GM21528 (cell line): ENCODE measurements around the gene ANO8.
"Not testable (repeated sequence)": the region's sequence is repeated elsewhere in the genome, so short reads cannot be mapped to it uniquely, and the experiment has no call there.

Source experiments
- ATAC-seq: cut with Tn5 transposase; IDR thresholded peaks from one replicate; pipeline ENCODE4 v1.9.1; 2021; ENCODE audit warnings: mild to moderate bottlenecking, moderate library complexity; ENCODE audit not compliant: unreplicated experiment, low FRiP score

The ANO8 gene

DNA sequence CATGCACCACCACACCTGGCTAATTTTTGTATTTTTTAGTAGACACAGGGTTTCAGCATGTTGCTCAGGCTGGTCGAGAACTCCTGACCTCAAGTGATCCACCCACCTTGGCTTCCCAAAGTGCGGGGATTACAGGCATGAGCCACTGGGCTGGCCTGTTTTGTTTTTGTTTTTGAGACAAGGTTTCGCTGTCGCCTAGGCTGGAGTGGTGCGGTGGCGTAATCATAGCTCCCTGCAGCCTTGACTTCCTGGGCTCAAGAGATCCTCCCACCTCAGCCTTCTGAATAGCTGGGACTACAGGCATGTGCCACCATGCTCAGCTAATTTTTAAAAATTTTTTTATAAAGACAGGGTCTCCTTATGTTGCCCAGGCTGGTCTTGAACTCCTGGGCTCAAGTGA, 39.1 kb downstream of the ANO8 start:
- ATAC-seq = not testable (repeated sequence)

DNA sequence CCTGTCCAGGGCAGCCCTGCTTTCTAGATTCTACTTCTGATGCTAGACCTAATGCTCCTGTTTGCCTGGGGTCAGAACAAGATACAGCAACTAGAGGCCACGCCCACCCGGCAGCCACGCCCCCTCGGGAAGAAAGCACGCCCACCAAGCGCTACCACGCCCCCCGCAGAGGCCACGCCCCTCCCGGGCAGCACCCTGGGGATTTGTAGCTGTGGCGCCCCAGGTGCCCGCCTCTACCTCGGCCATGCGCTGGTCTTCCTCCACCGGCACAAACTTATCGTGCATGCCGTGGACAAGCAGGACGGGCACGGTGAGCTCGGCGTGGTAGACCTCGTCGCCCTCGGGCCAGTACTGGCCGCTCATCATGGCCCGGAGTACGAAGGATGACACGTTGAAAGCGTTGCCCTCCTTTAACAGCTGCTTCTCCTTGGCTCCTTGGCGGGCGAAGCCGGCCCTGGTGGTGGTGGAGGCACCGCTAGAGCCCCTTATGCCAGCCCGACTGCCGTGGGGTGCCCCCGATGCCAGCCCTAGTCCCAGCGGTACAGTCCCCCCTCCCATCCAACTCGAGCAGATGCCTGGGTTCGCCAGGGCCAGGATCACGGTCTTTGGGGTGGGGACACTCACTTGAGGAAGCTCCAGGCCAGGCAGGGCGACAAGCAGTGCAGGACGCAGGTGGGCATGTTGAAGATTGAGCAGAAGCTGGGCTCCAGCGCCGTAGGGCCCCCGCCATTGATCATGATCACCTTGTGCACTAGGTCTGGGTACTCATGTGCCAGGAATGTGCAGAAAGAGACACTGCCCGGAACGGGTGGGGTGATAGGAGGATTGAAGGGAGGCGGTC, 40.4 kb downstream of the ANO8 start:
- no peak for ATAC-seq

DNA sequence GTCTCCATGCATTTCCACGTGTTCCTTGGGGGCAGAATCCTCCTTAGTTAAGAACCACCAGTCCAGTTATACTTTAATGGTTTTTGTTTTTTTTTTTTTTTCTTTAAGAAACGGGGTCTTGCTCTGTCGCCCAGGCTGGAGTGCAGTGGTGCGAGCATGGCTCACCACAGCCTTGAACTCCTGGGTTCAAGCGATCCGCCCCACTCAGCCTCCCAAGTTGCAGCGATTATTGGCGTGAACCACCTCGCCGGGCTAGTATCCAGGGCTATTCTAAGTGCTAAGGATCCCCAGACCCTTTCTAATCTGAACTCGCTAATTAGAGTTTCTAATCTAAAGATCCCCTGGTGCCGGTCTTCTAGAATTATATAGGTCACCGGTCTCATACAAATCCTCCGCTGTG, 41.0 kb downstream of the ANO8 start:
- no peak for ATAC-seq

- peak; percentile 71 for ATAC-seq
Measured at GRCh38 chr19:17292301-17293074, 42.2 kb downstream of the ANO8 start.

- ATAC-seq = no peak
Measured at GRCh38 chr19:17289489-17289888, 45.2 kb downstream of the ANO8 start.

GRCh38 chr19:17286752-17287151, 47.9 kb downstream of the ANO8 start:
- no peak for ATAC-seq

GRCh38 chr19:17286263-17286662, 48.4 kb downstream of the ANO8 start:
- no peak for ATAC-seq

DNA sequence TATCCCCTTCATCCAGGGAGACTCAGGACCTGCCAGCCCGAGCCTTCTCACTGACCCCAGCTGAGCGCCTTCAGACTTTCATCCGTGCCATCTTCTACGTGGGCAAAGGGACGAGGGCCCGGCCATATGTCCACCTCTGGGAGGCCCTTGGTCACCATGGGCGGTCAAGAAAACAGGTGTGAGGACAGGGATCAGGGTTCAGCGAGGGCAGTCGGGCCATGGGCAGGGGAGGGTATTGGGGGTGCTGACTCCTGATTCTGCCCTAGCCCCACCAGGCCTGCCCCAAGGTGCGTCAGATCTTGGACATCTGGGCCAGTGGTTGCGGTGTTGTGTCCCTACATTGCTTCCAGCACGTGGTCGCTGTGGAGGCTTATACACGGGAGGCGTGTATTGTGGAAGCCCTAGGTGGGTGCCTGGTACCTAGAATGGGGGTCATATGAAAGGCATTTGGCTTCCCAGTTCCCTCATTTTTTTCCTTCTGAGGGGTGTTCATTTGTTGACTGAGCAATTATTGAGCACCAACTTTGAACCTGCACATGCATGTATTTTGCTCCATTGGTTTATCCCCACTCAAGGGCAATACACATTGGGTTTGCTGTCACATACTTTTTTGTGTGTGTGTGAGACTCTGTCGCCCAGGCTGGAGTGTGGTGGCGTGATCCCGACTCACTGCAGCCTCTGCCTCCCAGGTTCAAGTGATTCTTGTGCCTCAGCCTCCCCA, 49.1 kb downstream of the ANO8 start:
- no peak for ATAC-seq

DNA sequence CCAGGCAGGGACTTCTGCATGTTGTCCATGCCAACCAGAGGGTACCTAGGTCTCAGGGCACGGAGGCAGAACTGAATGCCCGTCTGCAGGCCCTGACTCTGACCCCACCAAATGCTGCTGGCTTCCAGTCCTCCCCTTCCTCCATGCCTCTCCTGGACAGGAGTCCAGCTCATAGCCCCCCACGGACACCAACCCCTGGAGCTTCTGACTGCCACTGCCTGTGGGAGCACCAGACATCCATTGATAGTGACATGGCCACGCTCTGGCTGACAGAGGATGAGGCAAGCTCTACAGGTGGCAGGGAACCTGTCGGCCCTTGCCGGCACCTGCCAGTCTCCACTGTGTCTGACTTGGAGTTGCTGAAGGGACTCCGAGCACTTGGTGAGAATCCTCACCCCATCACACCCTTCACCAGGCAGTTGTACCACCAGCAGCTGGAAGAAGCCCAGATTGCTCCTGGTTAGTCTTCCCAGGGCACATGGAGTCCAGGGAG, 51.1 kb downstream of the ANO8 start:
- no peak for ATAC-seq

- ATAC-seq = peak; percentile 39
Measured at GRCh38 chr19:17282488-17283125, 52.0 kb downstream of the ANO8 start.

DNA sequence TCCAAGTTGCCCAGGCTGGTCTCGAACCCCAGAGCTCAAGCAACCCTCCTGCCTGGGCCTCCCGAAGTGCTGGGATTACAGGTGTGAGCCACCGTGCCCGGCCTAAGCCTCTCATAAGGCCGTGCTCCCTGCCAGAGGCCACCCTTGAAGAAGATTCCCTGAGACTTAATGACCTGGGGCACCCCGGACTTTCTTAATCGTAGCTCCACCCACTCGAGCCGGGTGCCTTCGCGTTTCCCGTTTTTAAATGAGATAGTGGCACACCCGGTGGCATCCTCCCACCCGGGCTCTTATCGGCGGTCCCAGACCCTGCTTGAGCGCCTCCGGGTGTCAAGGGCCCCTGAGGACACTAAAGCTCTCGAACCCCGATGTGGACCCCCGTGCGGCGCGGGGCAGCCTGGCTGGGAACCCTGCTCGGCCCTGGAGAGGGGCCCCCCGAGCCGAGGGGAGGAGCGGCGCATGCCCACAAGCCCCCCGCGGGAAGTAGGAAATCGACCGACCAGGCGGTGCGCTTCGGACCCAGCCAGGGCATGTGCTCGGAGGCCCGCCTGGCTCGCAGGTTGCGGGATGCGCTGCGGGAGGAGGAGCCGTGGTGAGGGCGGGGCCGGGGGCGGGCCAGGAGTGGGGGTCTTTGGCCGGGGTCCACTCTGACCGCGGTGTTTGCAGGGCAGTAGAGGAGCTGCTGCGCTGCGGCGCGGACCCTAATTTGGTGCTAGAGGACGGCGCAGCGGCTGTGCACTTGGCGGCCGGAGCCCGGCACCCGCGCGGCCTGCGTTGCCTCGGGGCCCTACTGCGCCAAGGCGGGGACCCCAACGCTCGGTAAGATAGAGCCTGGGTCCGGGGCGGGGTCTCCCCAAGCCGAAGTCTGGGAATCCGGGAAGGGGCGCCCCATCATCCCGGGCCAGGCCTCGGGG, 53.0 kb downstream of the ANO8 start, which contains the start of gene ANKLE1:
Gene ANKLE1 (plus strand): TSS at position 511 of the 914 bp plus-strand sequence. CDS start 20 bp downstream, at position 531.
- peak; percentile 34 for ATAC-seq

DNA sequence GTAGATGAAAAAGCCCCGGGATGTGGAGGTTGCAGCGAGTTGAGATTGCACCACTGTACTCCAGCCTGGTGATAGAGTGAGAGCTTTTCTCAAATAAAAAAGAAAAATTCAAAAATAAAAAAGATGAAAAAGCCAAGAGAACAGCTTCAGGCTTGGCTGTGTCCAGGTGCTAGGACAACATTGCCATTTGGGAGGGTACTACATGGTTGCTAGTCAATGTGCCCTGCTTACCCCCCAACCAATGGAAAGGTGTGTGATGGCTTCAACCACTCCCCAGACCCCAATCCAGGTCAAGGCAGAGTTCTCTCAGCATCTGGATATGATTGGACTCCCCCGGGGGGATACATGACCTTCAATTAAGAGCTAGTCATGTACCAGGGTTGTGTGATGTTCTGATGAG, 55.2 kb downstream of the ANO8 start:
- no peak for ATAC-seq

DNA sequence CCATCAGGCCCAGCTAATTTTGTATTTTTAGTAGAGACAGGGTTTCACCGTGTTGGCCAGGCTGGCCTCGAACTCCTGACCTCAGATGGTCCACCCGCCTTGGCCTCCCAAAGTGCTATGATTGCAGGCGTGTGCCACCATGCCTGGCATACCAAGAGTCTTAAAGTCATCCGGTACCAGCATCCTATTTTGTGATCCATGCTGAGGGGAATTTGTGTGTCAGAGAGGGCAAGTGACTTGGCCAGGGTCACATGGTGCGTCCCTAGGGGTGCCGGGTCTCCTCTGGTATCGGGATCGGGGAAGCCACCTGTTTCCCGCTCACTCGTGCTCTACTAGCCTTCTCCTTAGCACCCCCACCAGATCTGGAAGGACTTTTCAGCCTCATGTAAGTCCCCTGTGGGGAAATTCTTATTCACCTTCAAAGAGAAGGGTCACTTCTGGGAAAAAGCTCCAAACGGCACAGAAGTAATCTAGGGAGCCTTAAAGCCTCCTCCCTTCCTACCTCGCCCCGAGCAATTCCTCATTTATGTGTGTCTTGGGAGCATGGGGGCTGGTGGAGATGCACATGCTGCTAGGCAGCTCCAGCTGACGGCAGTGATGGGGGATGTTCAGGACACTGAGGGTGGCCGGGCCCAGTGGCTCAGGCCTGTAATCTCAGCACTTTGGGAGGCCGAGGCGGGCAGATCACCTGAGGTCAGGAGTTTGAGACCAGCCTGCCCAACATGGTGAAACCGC, 59.0 kb downstream of the ANO8 start:
- ATAC-seq = no peak

- not testable (repeated sequence) for ATAC-seq
Measured at GRCh38 chr19:17274892-17275291, 59.8 kb downstream of the ANO8 start.
